BE2C (cell line): ENCODE measurements around the gene SH3D21.

ENCODE experiments used
- DNase-seq: peaks from one replicate; pipeline ENCODE4 v3.0.0-alpha.2; 2020
- H3K27me3 ChIP-seq: fragments of 250-450 bp; sonication (Bioruptor Pico); 2 replicates; pipeline ENCODE4 v1.5.1; 2020; ENCODE audit warnings: mild to moderate bottlenecking
- H3K36me3 ChIP-seq: fragments of 250-450 bp; sonication (Bioruptor Pico); 2 replicates; pipeline ENCODE4 v1.5.1; 2020; ENCODE audit warnings: mild to moderate bottlenecking
- H3K4me1 ChIP-seq: fragments of 250-450 bp; sonication (Bioruptor Pico); 2 replicates; pipeline ENCODE4 v1.5.1; 2020
- H3K4me3 ChIP-seq: 2 replicates; pipeline ENCODE4 v1.5.1; 2011; ENCODE audit warnings: low read depth, low read length
- H3K9me3 ChIP-seq: fragments of 250-450 bp; sonication (Bioruptor Pico); 2 replicates; pipeline ENCODE4 v1.5.1; 2020
- TF ChIP-seq, protein P1 (sequence below): IDR thresholded peaks from 2 replicates; pipeline ENCODE4 v1.5.1; 2012; ENCODE audit warnings: mild to moderate bottlenecking, low read depth, low read length

SH3D21 gene

DNA sequence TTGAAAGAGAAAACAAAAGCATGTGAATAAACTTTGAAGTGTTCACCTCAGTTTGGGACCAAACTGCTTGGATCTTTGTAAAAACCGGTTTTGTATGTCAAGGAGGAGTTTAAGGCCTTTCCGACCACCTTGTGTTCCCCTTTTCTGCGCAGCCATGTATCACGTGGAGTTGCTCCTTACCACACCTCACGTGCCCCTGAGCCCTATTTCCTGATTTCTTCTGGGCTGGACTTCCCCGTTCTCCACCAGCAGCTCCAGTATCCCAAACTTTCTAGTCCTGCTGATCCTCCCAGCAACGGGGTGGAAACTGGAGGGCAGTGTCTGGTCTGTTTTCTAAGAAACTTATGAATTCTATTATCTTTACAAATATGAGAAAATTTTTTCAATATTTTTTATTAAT, 1.6 kb upstream of the SH3D21 start:
- H3K27me3 ChIP-seq = no peaks in the 10 kb centered on the region
- no peaks in the 10 kb centered on the region; the same call in 1 of the 2 replicates for H3K4me1 ChIP-seq
- no peaks in the 10 kb centered on the region for H3K9me3 ChIP-seq
- TF ChIP-seq, protein P1, sequence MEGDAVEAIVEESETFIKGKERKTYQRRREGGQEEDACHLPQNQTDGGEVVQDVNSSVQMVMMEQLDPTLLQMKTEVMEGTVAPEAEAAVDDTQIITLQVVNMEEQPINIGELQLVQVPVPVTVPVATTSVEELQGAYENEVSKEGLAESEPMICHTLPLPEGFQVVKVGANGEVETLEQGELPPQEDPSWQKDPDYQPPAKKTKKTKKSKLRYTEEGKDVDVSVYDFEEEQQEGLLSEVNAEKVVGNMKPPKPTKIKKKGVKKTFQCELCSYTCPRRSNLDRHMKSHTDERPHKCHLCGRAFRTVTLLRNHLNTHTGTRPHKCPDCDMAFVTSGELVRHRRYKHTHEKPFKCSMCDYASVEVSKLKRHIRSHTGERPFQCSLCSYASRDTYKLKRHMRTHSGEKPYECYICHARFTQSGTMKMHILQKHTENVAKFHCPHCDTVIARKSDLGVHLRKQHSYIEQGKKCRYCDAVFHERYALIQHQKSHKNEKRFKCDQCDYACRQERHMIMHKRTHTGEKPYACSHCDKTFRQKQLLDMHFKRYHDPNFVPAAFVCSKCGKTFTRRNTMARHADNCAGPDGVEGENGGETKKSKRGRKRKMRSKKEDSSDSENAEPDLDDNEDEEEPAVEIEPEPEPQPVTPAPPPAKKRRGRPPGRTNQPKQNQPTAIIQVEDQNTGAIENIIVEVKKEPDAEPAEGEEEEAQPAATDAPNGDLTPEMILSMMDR = no peak
- peaks cover 27% of the 10 kb centered on the region for H3K36me3 ChIP-seq
- H3K4me3 ChIP-seq = no peak overlapping the region
- DNase-seq = no peak

DNA sequence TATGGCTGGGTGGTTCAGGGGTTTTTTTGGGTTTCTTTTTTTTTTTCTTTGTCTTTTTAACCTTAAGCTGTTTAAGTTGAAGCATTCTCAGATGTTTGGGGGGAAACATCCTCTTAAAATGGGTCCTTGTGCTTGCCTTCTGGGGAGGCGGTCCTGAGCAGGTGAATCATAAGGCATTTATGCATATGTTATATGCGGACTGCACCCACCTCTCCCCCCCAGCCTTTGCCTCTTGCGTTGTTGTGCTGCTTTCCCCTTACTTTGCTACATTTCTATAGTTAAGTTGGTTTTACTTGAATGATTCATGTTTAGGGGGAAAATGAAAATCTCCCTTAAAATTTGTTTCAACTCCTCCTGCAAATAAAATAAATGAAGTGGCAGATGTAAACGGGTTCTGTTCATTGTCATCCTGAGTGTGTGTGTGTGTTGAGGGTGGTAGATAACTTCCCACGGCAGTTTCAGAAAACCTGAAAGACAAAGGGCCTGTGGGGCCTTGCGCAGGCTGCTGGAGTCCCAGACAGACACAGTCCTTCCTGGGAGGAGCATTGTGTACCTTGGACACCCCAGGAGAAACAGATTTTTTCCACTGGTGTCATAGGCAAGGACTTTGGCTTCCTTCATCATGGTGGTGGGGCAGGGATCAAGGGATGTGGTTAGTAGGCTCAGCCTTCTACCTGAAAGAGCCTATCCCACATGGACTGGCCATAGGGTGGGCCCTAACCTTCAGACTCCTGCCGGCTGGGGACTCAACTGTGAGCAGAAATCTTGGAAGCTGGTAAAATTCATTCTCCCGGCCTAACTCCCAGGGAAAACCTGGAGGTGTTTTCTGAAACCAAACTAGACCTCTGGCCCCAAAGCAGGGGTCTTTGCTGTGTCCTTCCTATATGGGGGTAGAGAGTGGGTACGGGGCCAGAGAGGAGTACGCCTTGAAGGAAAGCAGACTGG, 926 bp upstream of the SH3D21 start:
- H3K4me3 ChIP-seq = no peak overlapping the region

DNA sequence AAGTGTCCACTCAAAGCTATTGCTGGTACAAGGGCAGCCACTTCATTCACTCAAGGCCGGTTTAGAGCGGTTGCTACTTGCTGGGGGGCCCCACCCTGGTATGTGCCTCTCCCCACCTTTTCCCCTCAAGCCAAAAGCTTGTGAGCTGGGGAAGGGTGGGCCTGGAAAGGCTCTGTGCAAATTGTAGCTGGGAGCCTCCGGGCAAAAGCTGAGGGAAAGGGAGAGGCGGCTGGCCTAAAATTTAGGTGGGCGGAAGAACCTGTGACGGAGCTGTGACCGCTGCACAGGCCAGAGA, 306 bp upstream of the SH3D21 start:
- Histone ChIP-seq H3K36me3 (peaks cover 19% of the 10 kb centered on the region), H3K4me3 (no peak overlapping the region), H3K27me3 (no peaks in the 10 kb centered on the region), H3K9me3 (no peaks in the 10 kb centered on the region), H3K4me1 (no peaks in the 10 kb centered on the region)
- no peak for DNase-seq
- TF ChIP-seq, protein P1 = no peak

More for the DNA sequence above, 926 bp upstream of the SH3D21 start:
- H3K4me1 ChIP-seq = no peaks in the 10 kb centered on the region; the same call in 1 of the 2 replicates
- TF ChIP-seq, protein P1 = no peak
- H3K9me3 ChIP-seq = no peaks in the 10 kb centered on the region
- DNase-seq = no peak
- H3K27me3 ChIP-seq = no peaks in the 10 kb centered on the region
- peaks cover 25% of the 10 kb centered on the region for H3K36me3 ChIP-seq

DNA sequence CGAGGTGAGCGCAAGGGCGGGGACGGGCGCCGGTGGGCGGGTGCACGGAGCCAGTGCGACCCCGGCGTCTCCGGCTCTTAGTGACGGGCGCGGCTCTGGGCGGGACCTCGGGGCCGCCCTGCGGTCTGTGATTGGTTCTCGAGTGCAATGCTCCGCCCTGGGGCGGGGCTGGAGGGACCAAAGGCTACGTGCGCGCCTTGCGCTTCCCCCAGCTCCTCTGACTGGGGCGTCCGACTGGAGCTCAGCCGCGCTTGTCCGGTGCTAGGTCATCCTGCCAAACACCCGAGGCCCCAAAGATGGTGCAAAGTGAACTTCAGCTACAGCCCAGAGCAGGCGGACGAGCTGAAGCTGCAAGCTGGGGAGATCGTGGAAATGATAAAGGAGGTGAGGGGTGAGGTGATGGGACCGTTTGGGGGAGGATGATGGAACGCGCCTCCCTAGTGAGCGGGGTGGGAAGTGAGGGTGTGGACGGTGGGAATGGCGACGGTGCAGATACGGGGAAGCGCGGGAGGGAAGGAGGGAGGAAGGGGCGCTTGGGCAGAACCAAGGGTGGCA, 811 bp downstream of the SH3D21 start:
- Histone ChIP-seq H3K4me1 (no peaks in the 10 kb centered on the region), H3K9me3 (no peaks in the 10 kb centered on the region), H3K4me3 (peak overlapping the region; percentile 74), H3K27me3 (no peaks in the 10 kb centered on the region), H3K36me3 (peaks cover 8% of the 10 kb centered on the region)
- TF ChIP-seq, protein P1 = no peak
- peak; percentile 90 for DNase-seq

DNA sequence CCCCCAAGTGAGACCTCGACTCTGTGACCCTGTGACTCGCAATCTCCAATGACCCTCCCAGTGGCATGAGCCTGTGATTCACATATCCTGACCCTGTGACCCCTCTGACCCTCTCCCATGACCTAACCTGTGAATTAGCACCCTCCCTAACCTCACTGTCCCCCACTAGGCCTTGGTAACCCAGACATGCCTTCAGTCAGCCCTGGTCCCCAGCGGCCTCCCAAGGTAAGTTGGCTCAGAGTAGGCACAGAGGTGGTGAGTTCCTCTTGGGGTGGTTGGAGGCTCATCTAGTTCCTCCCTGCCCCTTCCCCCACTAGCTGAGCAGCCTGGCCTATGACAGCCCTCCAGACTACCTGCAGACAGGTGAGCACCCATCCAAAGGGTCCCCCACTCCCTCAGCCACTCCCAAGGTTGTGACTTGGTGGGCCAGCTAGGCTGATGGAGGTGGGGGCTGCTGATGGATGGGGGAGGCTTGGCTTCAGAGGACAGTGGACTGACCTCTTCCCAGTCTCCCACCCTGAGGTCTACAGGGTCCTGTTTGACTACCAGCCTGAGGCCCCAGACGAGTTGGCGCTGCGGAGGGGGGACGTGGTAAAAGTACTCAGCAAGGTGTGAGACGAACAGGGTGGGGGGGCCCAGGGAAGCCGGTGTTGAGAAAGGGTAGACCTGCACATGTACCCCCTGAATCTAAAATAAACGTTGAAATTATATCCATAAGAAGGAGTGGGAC, 1.6 kb downstream of the SH3D21 start:
- Histone ChIP-seq H3K36me3 (peaks cover under 1% of the 10 kb centered on the region; the same call in 1 of the 2 replicates), H3K9me3 (no peaks in the 10 kb centered on the region), H3K27me3 (no peaks in the 10 kb centered on the region), H3K4me3 (peak overlapping the region; percentile 74), H3K4me1 (no peaks in the 10 kb centered on the region)
- TF ChIP-seq, protein P1 = no peak
- no peak for DNase-seq
